DND-41 (cell line): ENCODE measurements around the gene ZBTB37.
A peak's percentile ranks its signal among the peaks of the same experiment; 100 is the strongest.

Source experiments
- ATAC-seq: fragments of 200-7000 bp; cut with Tn5 transposase; 3 replicates; pipeline ENCODE4 v1.9.1; 2021; ENCODE audit warnings: low read depth; ENCODE audit not compliant: insufficient read depth
- DNase-seq: peaks from one replicate; pipeline ENCODE4 v3.0.0-alpha.2; 2020
- H2AFZ ChIP-seq: 2 replicates; pipeline ENCODE4 v1.6.0; 2012; ENCODE audit warnings: low read depth, low read length
- H3K27ac ChIP-seq: 2 replicates; pipeline ENCODE4 v1.5.1; 2012; ENCODE audit warnings: low read length, inconsistent platforms
- H3K27me3 ChIP-seq: fragments of 200-600 bp; sonication (generic); 2 replicates; pipeline ENCODE4 v1.6.0; 2012; ENCODE audit warnings: low read length, mild to moderate bottlenecking, inconsistent platforms; ENCODE audit not compliant: insufficient read depth, poor library complexity
- H3K36me3 ChIP-seq: 2 replicates; pipeline ENCODE4 v1.5.1; 2012; ENCODE audit warnings: low read length, inconsistent platforms; ENCODE audit not compliant: insufficient read depth
- H3K4me1 ChIP-seq: 2 replicates; pipeline ENCODE4 v1.5.1; 2012; ENCODE audit warnings: mild to moderate bottlenecking, low read length; ENCODE audit not compliant: insufficient read depth
- H3K4me2 ChIP-seq: 2 replicates; pipeline ENCODE4 v1.6.0; 2012; ENCODE audit warnings: mild to moderate bottlenecking, moderate library complexity, low read length, inconsistent platforms; ENCODE audit not compliant: insufficient read depth
- H3K4me3 ChIP-seq, 2 experiments: fragments of 200-600 bp in 1 of 2; shearing (Covaris generic) in 1 of 2; 2 replicates each; pipeline ENCODE4 v1.5.1; 2012 to 2016; ENCODE audit warnings: inconsistent platforms in 2 of 2, low read length in 2 of 2, mild to moderate bottlenecking in 2 of 2, low read depth in 1 of 2, moderate library complexity in 1 of 2
- H3K79me2 ChIP-seq: 2 replicates; pipeline ENCODE4 v1.6.0; 2012; ENCODE audit warnings: low read length, inconsistent platforms; ENCODE audit not compliant: insufficient read depth
- H3K9ac ChIP-seq: 2 replicates; pipeline ENCODE4 v1.6.0; 2012; ENCODE audit warnings: low read depth, mild to moderate bottlenecking, inconsistent platforms, low read length, moderate library complexity
- H3K9me3 ChIP-seq: 2 replicates; pipeline ENCODE4 v1.5.1; 2012; ENCODE audit warnings: low read length, moderate library complexity, mild to moderate bottlenecking, inconsistent platforms; ENCODE audit not compliant: insufficient read depth, severe bottlenecking
- H4K20me1 ChIP-seq: 2 replicates; pipeline ENCODE4 v1.6.0; 2012; ENCODE audit warnings: low read length; ENCODE audit not compliant: insufficient read depth
- EZH2 ChIP-seq: IDR thresholded peaks from 3 replicates; pipeline ENCODE4 v1.6.1; 2012; ENCODE audit warnings: borderline replicate concordance, low read depth, mild to moderate bottlenecking, moderate library complexity, low read length, inconsistent platforms; ENCODE audit not compliant: severe bottlenecking
- TF ChIP-seq, protein P1 (sequence below): IDR thresholded peaks from 2 replicates; pipeline ENCODE4 v1.5.1; 2012; ENCODE audit warnings: borderline replicate concordance, low read length, moderate library complexity, mild to moderate bottlenecking; ENCODE audit not compliant: poor library complexity, severe bottlenecking; ENCODE audit errors: extremely low read depth

The ZBTB37 gene

GRCh38 chr1:173867141-173867752 is 933 bp upstream of the ZBTB37 start:
- Histone ChIP-seq H3K4me2 (peak overlapping the region; percentile 69), H3K9ac (peak overlapping the region; percentile 61), H3K36me3 (peaks cover 68% of the 10 kb centered on the region), H3K27me3 (no peaks in the 10 kb centered on the region), H3K79me2 (peaks cover 36% of the 10 kb centered on the region), H3K27ac (peak overlapping the region; percentile 88), H2AFZ (peak overlapping the region; percentile 74), H3K9me3 (no peaks in the 10 kb centered on the region), H3K4me1 (peaks cover 60% of the 10 kb centered on the region), H4K20me1 (peaks cover 27% of the 10 kb centered on the region; the same call in 1 of the 2 replicates), H3K4me3 (peak overlapping the region; percentile 67 to 73; a peak in 3 of 4 replicates)
- DNase-seq: no peak
- ATAC-seq: no peak
- TF ChIP-seq EZH2: no peak
- TF ChIP-seq, protein P1, sequence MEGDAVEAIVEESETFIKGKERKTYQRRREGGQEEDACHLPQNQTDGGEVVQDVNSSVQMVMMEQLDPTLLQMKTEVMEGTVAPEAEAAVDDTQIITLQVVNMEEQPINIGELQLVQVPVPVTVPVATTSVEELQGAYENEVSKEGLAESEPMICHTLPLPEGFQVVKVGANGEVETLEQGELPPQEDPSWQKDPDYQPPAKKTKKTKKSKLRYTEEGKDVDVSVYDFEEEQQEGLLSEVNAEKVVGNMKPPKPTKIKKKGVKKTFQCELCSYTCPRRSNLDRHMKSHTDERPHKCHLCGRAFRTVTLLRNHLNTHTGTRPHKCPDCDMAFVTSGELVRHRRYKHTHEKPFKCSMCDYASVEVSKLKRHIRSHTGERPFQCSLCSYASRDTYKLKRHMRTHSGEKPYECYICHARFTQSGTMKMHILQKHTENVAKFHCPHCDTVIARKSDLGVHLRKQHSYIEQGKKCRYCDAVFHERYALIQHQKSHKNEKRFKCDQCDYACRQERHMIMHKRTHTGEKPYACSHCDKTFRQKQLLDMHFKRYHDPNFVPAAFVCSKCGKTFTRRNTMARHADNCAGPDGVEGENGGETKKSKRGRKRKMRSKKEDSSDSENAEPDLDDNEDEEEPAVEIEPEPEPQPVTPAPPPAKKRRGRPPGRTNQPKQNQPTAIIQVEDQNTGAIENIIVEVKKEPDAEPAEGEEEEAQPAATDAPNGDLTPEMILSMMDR: no peak

GRCh38 chr1:173867753-173868265 is 371 bp upstream of the ZBTB37 start, which contains the start of gene GAS5:
Gene GAS5, minus strand, starts transcription at chr1:173867989.
- Histone ChIP-seq H2AFZ (peak within 1 kb of the TSS; percentile 97), H3K9me3 (no peaks in the 10 kb centered on the region), H4K20me1 (peaks cover 27% of the 10 kb centered on the region; the same call in 1 of the 2 replicates), H3K27ac (peak within 1 kb of the TSS; percentile 93), H3K36me3 (peaks cover 62% of the 10 kb centered on the region), H3K79me2 (peaks cover 36% of the 10 kb centered on the region), H3K9ac (peak within 1 kb of the TSS; percentile 88), H3K4me2 (peak within 1 kb of the TSS; percentile 97), H3K4me3 (peak within 1 kb of the TSS; percentile 67 to 73), H3K4me1 (peaks cover 65% of the 10 kb centered on the region), H3K27me3 (no peaks in the 10 kb centered on the region)
- TF ChIP-seq, protein P1: no peak
- TF ChIP-seq EZH2: no peak
- DNase-seq (peak; percentile 100), ATAC-seq (peak; percentile 87)

GRCh38 chr1:173869021-173869359 is 810 bp downstream of the ZBTB37 start:
- Histone ChIP-seq H3K4me2 (peak overlapping the region; percentile 97), H3K36me3 (peaks cover 56% of the 10 kb centered on the region), H3K27me3 (no peaks in the 10 kb centered on the region), H3K9me3 (no peaks in the 10 kb centered on the region), H3K4me3 (peak overlapping the region; percentile 58 to 67), H3K4me1 (peaks cover 70% of the 10 kb centered on the region), H3K27ac (peak overlapping the region; percentile 93), H3K79me2 (peaks cover 36% of the 10 kb centered on the region), H3K9ac (peak overlapping the region; percentile 88), H2AFZ (peak overlapping the region; percentile 97), H4K20me1 (peaks cover 25% of the 10 kb centered on the region; the same call in 1 of the 2 replicates)
- TF ChIP-seq EZH2: no peak
- TF ChIP-seq, protein P1: no peak
- DNase-seq (no peak), ATAC-seq (no peak)
